OCI-LY1 (cell line): ENCODE measurements around the gene LBX2.

ENCODE experiments used
- CTCF ChIP-seq: fragments of 200-600 bp; sonication (generic), shearing (Covaris generic); IDR thresholded peaks from 2 replicates; pipeline ENCODE4 v1.5.1; 2017; ENCODE audit warnings: mild to moderate bottlenecking, antibody characterized with exemption, low read length, moderate library complexity, mixed read lengths
- EZH2 ChIP-seq: fragments of 200-600 bp; sonication (generic), shearing (Covaris generic); IDR thresholded peaks from 2 replicates; pipeline ENCODE4 v1.8.0; 2017; ENCODE audit warnings: borderline replicate concordance, mixed run types, mild to moderate bottlenecking, antibody characterized with exemption, low read length, moderate library complexity, mixed read lengths

GRCh38 chr2:74498500-74499266 lies 720 bp downstream of the LBX2 start:
- TF ChIP-seq EZH2 (no peak), CTCF (no peak)
